Measurements from ENCODE around the gene ELF5. TPM values are rescaled to one million over a fixed set of nuclear protein-coding genes. Genes with fewer than 3 reads are reported as not detected.
A peak's percentile ranks its signal among the peaks of the same experiment; 100 is the strongest.

ELF5 gene
- total and polyA plus RNA-seq, 2 of the 13 experiments (the other 11 are each of a cell fraction or from before 2014, with no cell fraction given), result 0.51 to 2.6 TPM

- no peak for TF ChIP-seq IKZF5 (CRISPR knock-in tag; IDR thresholded peaks at IDR 0.05)
- no peak for TF ChIP-seq ADNP (CRISPR knock-in tag; IDR thresholded peaks at IDR 0.05)
- TF ChIP-seq MED1 (CRISPR knock-in tag; IDR thresholded peaks at IDR 0.05), result peak; percentile 22; the same call in 1 of the 2 replicates
- 0 out of 2 replicates have a peak, but pooled peaks have one; percentile 34 for TF ChIP-seq ZSCAN29 (CRISPR knock-in tag; conservative IDR thresholded peaks at IDR 0.05)
- TF ChIP-seq ZNF512B (CRISPR knock-in tag; IDR thresholded peaks at IDR 0.05; ENCODE audit: borderline replicate concordance), result no peak
- TF ChIP-seq TOE1 (CRISPR knock-in tag; IDR thresholded peaks at IDR 0.05), result no peak
- peak; percentile 76 for TF ChIP-seq SKIL (CRISPR knock-in tag; IDR thresholded peaks at IDR 0.05; ENCODE audit: borderline replicate concordance)
- no peak for TF ChIP-seq SOX13 (IDR thresholded peaks at IDR 0.05)
- TF ChIP-seq SOX13 (CRISPR knock-in tag; conservative IDR thresholded peaks at IDR 0.05 in 1 of 2, IDR thresholded peaks at IDR 0.05 in 1 of 2), result peak in 1 of 2 experiments; percentile 66; a peak in 2 of 4 replicates
- no peak for TF ChIP-seq PRPF4 (IDR thresholded peaks at IDR 0.05; ENCODE audit: low read depth, low read length, poor library complexity, severe bottlenecking)
- peak; percentile 22; the same call in 1 of the 2 replicates for TF ChIP-seq HHEX (CRISPR knock-in tag; IDR thresholded peaks at IDR 0.05)
- no peak for TF ChIP-seq ZMYM2 (CRISPR knock-in tag; IDR thresholded peaks at IDR 0.05)
- TF ChIP-seq PITX1 (CRISPR knock-in tag; IDR thresholded peaks at IDR 0.05), result peak; percentile 75
- TF ChIP-seq ATF6 (CRISPR knock-in tag; conservative IDR thresholded peaks at IDR 0.05), result no peak
- TF ChIP-seq SKI (IDR thresholded peaks at IDR 0.05; ENCODE audit: partially characterized antibody), result peak; percentile 95
- TF ChIP-seq ZGPAT (CRISPR knock-in tag; IDR thresholded peaks at IDR 0.05), result peak; percentile 55; the same call in 1 of the 2 replicates
- TF ChIP-seq RCOR2 (CRISPR knock-in tag; IDR thresholded peaks at IDR 0.05), result peak; percentile 63; the same call in 1 of the 2 replicates
- TF ChIP-seq HMG20A (CRISPR knock-in tag; IDR thresholded peaks at IDR 0.05; ENCODE audit: borderline replicate concordance), result peak; percentile 87; the same call in 1 of the 2 replicates
- peak; percentile 73; the same call in 1 of the 2 replicates for TF ChIP-seq SALL1 (CRISPR knock-in tag; IDR thresholded peaks at IDR 0.05)
- TF ChIP-seq FOXA1 (IDR thresholded peaks at IDR 0.05), result no peak
- TF ChIP-seq FOXA1 (CRISPR knock-in tag; IDR thresholded peaks at IDR 0.05), result peak; percentile 54; the same call in 1 of the 2 replicates
Observed at GRCh38 chr11:34433899-34434298, 79.7 kb downstream of the ELF5 start (continued).

All from HepG2 (cell line).